Middle frontal gyrus (tissue), 1 donor: Measurements from ENCODE around the gene PAXIP1.

Source experiments
- DNase-seq: peaks from one replicate; pipeline ENCODE4 v3.0.0-alpha.2; 2015; ENCODE audit warnings: low spot score; ENCODE audit errors: extremely low spot score

PAXIP1 gene

DNA sequence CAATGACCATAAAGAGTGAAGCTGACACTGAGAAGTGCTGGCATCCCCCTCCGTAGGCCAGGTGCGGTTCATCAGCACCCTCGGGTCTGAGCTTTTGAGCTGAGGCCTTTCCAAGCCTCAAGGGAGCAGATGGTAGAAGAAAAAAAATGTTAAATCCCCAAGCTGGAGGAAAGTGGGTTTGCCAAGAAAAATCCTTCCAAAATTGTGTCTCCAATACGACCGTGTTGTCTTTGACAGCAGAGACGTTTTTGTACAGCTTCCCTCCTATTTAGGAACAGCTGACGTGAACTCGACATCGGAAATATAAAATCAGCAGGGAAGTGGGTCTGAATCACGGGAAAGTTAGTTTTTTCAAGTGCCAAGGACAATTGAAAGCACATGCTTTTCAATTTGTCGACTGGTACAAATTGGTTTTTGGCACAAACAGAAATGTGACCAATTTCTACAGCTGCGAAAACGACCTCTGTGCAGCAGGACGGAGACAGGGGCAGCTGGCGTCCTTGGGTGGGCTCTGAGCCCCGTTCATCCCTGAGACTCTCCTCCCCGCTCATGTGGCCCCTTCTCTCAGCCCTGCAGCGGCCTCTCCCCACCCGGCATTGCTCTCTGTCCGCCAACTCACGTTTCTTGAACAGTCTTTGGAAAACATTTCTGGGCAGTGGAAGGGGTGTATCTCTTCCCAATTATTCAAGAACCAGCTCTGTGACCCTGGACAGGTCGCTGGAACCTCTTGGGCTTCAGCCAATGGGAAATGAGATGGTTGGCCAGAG lies 89.9 kb downstream of the PAXIP1 start:
- DNase-seq, result peak; percentile 12

DNA sequence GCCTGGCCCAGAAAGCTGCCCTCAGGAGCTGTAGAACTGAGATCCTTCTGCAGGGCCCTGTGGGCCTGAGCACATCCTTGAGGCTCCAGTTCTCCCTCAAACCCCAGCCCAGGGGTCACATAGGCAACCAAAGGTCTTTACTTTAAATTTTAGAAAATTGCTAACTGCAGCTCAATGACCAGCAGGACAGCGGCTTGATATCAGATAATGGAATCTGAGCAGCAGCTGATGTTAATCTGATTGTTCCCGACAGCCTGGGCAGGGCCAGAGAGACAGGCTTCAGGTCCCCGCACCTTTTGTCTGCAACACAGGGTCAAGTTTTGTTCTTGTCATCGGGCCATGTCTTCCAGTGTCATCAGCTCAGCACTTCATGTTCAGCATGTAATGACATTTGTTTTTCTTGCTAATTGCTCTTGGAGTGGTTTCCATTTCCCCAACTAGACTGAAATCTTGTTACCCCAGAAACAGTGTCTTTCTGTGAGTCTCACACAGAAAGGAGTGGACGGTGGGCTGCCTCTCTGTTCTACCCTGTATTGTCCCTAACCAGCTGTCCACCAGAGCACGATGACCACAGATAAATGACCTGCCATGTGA lies 91.0 kb downstream of the PAXIP1 start:
- DNase-seq, result no peak

DNA sequence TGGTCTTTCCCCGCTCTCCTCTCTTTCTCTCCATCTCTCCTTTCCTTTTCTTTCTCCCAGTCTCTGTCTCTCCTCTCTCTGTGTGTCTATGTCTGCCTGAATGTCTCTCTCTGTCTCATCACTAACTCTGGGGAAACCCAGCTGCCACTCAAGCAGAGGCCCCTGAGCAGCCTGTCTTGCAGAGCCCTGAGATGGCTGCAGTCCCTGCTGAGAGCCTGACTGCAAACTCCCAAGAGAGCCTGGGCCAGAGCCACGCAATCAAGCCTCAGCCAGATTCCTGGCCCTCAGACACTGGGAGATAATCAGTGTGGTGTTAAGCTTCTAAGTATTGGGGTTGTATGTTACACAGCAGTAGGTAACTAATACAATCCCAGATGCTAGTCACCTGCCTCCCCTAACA lies 91.5 kb downstream of the PAXIP1 start:
- no peak for DNase-seq

DNA sequence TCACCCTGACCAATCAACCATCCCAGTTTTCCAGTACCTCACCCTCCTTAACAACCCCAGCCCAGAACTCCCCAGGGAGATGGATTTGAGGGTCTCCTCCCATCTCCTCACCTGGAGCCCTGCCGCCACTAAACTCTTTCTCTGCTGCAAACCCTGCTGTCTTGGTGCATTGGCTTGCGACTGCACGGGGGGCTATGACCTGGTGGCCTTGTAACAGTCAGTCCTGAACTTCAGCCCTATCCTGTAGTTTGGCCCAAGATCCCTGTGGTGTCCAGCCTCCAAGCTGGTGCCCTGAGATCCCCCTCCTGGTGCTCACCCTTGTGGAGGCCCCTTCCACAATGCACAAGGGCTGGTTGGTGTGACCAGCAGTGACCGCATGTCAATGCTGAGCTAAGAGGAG lies 91.9 kb downstream of the PAXIP1 start:
- no peak for DNase-seq

DNA sequence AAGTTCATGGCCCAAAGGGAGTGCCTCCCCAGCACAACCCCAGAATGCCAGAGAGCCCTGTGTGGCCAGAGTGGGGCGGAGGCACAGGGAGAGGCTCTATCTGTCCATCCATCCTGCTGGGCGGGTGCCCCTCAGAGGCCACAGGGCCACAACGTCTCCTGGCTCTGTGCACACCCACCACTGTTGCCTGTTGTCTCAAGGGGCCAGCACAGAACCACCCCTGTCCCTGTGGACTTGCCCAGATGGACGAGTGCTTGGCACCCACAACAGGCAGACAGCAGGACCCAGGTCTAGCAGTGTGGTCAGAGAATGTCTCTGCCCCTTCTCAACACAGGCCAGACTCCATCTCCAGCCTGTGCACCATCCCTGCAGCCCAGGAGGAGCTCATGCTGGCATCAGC lies 92.8 kb downstream of the PAXIP1 start:
- DNase-seq, result no peak

DNA sequence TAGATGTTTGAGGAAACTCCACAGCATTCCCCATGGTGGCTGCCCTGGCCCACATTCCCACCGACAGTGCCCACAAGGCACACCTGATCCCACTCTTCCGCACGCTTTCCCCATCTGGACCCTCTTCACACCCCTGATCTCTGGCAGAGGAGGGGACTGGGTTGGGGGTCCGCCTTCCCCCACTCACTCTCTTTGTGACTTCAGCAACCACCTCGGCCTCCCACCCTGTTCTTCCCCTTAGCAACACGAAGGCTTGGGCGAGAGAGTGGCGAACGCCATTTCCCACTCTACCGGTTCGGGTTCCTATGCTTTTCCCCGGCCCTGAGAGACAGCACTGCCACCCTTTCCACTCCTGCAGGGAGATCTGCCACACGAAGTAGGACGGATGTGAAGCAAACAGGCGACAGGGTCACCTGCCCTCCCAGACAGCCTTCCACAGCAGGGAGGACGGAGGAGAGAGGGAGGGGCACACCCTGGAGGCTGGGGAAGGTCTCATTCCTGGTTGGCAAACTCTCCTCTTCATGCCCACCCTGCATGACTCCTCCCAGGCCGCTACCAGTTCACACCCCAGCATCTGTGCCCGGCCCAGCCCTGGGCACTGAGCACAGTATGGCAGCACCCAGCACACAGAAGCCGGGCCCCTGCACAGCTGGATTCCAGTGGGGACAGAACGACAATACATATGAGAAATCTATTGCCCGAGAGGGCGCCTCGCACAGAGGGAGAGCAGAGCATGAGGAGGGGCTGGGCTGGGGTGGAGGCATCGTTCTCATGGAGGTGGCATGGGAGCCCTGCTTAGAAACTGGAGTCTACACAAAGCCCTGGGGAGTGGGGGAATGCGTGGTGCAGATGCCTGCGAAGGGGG lies 93.5 kb downstream of the PAXIP1 start:
- no peak for DNase-seq

DNA sequence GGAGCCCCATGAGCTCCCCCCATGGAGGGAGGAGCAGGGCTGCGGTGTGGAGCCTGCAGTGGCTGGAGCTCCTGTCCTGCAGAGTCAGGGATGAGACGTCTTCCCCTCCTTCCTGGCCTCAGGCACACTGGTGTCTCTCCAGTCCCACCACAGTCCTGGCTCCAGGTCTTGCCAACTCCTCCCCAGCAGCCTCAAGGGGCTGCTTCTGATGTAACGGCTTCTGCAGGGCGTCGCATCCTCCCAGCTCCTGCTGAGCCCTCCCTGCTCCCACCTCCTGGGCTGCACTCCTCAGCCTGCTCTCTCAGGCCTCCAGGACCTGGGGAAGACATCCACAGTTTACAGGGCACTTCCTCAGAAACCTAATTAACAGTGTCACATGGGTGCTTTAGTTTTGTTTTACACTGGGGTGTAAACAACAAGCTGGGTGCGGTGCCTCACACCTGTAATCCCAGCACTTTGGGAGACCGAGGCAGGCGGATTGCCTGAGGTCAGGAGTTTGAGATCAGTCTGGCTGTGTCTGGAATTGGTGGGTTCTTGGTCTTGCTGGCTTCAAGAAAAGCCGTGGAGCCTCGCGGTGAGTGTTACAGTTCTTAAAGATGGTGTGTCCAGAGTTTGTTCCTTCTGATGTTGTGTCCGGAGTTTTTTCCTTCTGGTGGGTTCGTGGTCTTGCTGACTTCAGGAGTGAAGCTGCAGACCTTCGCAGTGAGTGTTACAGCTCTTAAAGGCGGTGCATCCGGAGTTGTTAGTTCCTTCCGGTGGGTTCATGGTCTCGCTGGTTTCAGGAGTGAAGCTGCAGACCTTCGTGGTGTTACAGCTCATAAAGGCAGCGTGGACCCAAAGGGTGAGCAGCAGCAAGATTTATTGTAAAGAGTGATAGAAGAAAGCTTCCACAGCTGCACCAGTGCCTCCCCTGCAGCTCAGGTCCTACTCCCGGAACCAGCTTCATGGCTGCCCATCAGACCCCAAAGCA lies 95.0 kb downstream of the PAXIP1 start:
- no peak for DNase-seq

DNA sequence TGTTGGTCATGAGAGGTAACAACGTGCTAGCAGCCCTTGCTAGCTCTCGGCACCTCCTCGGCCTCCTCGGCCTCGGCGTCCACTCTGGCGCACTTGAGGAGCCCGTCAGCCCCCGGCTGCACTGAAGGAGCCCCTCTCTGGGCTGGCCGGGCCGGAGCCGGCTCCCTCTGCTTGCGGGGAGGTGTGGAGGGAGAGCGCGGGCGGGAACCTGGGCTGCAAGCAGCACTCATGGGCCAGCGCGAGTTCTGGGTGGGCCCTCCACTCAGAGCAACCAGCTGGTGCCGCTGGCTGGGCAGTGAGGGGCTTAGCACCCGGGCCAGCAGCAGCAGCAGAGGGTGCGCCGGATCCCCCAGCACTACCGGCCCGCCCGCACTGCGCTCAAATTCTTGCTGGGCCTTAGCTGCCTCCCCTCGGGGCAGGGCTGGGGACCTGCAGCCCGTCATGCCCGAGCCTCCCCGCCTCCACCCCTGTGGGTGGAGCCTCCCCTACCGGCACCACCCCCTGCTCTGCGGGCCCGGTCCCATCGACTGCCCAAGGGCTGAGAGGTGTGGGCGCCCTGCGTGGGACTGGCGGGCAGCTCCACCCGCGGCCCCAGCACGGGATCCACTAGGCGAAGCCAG lies 96.1 kb downstream of the PAXIP1 start:
- no peak for DNase-seq

DNA sequence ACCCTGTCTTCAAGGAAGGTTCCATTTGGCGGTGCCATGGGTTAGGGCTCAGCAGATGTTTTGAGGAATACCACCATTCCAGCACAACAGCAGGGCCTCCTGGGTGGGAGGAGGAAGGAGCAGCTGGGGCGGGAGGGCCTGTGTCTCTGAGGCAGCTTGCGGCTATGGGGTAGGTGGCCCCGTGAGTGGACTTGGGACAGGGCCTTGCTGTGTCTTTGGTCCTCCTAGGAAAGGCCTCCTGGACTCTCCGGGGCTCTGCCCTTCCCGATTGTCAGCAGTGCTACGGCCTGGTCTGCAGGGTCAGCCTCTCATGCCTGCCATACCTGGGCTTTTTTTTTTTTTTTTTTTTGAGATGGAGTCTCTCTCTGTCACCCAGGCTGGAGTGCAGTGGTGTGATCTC lies 96.7 kb downstream of the PAXIP1 start:
- no peak for DNase-seq

DNA sequence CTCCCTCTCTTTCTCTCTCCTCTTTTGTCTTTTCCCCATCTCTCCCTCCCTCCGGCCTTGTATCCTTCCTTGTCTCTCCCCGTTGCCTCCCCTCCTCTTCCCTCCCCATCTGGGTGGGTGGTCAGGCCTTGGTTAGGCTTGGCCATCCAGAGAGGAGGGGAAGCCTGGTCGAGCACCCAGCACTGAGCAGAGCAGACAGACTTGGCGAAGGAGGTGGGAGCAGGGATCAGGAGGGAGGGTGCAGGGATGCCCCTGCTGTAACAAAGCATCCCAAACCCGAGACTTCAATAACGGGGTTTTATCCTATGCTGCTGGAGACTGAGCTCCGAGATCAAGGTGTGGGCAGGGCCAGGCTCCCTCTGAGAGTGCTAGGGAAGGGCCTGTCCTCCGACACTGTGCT lies 97.3 kb downstream of the PAXIP1 start:
- DNase-seq, result no peak

DNA sequence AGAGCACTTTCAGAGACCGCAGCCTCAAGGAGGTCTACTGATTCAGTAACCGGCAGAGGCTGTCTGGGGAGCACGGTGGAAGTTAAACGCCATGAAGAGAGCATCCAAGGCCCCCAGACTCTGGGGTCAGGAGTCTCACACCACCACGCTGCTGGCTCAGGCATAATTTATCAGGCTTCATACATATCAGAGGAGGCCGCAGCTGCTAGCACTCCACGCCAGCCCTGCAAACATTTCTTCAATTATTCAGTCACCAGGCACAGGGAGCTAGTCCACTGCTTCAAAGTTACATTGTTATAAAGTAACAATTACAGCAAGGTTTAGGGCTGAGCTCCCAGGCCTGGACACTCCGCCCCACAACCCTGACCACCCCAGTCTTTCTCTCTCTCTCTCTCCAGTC lies 97.8 kb downstream of the PAXIP1 start:
- DNase-seq, result no peak

DNA sequence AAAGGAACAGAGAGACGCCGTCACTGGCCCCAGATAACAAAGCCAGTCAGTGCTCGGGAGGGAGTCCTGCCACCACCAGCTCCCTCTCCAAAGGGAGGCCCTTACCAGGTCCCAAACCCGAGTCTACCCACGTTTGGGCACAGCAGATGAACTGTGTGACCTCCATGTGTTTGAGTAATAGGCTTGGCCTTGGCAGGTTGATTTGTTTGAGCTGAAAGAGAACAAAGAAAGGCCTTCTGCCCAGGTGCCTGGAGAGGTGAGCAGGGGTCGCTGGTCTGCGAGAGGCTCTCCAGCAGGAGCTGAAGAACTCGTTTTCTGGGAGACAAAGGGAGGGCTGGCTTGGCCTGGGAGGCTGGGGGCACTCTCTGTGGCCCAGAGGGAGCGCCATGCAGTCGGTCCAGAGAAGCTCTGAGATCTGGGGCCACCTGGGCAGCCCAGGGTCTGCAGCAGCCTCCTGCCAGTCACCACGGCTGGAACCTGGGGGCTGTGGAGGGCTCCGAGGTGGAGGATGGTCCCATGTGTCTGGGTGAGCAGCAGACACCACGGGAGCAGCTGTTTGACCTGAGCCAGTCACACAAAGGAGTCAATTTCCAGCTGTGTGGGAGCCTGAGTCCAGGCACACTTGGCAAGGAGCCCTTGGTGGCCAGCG lies 99.7 kb downstream of the PAXIP1 start:
- no peak for DNase-seq

DNA sequence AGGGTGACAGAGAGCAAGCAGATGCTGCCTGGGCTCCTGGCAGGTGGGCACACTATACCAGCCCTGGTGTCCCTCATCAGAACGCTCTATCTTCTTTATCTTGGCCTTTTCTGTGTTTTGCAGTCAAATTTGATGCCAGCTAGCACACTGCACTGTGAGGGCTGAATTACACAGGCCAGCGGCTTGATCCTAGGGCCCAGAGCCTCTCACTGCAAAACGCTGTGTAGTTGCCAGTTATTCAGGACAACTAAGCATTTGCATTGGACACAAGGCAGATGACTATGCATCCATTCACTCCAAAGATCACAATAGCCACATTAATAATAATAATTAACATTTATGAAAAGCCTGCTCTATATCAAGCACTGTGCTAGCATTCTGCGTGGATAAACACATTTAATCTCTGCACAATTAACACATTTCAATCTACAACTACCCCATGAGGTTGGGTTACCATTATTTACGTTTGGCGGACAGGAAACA lies 100.3 kb downstream of the PAXIP1 start:
- peak; percentile 35 for DNase-seq

DNA sequence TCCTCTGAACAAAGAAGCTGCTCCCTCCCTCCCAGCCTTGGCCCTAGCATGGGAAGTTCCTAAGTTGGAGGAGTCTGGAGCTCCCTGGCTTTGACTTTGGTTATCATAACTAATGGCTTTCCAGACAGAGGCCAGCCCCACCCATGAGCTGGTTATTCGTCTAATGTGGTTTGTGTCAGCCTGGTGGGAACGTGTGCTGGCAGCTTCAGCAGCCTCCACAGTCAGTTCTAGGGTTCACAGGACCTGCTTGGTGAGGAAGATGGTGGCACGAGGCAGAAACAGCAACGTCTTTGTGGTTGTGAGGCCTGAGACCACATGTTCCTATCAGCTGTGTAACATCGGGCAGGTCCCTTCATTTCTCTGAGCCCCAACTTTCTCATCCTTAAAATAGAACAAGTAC lies 103.1 kb downstream of the PAXIP1 start:
- no peak for DNase-seq

DNA sequence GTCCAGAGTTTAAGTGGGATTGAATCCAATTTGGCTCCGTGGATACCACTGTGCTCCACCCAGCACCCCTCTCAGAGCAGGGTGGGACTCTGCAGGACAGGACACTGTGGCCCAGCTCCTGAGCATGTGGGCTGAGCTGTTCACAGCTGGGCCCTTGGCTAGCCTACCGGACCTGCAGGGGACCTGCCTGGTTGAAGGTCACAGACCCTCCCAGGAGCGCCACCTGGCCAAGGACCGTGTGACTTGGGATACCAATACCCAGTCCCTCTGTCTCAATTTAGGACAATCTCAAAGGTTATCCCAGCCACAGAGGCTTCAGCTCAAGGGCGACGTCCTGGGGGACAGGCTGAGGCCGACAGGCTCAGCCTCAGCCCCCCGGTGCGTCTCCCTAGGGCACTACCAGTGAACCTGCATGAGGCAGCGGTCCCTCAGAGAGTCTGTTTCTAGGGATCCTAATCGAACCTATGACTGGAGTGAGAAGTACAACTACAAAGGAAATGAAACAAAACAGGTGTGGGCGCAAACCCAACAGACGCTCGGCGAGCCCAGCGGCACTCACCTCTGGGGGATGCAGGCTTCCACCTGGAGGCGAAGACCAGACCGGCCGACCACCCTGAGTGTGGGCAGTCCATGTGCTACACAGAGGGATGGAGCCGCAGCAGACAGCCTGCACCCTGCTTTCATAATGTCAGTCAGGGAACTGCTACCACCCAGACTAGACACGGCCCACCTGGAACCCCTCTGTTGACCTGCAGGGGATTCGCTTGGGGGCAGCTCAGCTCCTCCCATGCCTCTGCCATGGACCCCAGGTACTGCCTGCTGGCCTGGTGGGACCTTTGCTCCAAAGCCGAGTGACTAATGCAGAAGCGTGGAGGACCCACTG lies 103.7 kb downstream of the PAXIP1 start:
- no peak for DNase-seq

DNA sequence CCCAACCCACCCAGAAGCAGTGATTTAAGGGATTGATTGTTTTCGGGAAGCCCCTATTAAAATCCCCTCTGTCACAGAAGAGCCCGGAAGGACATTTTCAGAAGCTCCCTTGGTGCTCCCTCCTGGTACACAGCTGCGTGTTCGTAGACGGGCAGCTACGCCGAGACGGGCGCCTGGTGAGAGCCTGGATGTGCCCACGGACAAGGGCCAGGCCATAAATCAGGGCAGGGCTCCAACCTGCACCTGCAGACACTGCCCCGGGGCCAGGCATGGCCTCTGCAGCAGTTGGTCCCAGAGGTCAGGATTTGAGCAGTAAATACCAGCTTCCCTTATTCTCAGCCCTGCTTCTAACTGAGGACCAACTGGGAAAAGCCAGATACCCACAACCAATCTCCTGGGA lies 106.8 kb downstream of the PAXIP1 start:
- DNase-seq, result no peak
